Measurements from ENCODE around the gene PAN3. TPM values are rescaled to one million over a fixed set of nuclear protein-coding genes. Genes with fewer than 3 reads are reported as not detected.
A peak's percentile ranks its signal among the peaks of the same experiment; 100 is the strongest.

PAN3 gene
- total RNA-seq, 1 donor from 2014 or later: 17.1 TPM

DNA sequence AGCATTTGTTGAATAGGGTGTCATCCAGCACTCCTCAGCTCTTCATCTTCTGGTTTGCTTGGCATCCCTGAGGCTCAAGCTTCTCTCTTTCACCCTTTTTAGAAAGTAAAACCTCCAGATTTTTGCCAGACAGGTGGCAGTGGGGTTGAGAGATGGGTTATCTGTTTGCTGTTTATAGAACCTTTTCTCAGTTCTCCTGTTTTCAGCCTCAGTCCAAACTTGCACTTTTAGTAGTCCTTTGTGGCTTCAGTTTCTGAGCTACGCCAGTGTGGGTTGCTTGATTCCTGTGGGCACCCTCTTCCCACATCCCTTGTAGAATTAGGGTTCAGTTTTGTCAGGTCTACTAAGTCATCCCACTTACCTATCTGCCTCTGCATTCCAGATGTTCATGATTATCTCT lies 147.9 kb downstream of the PAN3 start:
- DNase-seq (ENCODE audit: low read depth in 2 of 2): no peak

DNA sequence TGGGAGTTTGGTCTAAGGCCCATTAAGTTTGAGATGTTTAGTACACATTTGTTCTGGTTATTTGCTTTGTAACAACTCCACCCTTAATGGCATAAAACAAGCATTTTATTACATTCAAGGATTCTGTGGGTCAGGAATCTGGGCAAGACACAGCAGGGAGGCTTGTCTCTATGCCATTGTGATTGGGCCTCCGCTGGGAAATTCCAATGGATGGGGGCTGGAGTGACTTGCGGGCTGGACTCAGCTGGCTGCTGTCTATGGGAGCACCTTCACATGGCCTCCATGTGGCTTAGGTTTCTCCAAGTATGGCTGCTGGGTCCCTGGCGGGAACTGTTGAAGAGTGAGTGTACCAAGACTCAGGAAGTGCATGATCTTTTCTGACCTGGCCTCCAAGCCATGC lies 159.0 kb downstream of the PAN3 start:
- DNase-seq (ENCODE audit: low read depth in 2 of 2): no peak

DNA sequence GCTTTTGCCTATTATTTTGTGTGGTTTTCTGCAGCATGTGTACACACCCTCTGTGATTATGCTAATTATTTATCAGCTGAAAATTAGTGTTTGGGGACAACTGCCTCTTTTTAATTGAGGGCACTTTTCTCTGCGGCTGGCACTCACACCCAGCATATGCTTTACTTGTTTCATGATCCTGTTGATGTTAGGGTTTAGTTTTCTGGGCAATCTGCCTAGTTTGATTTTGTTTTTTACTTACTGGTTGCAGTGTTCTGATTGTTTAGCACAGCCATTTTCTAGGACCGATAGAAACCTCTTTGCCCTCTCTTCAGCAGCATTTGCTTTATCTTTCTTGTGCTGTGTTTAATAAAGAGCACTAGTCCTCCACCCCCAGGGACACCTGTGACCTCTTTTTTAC lies 161.6 kb downstream of the PAN3 start:
- no peak for DNase-seq (ENCODE audit: low read depth in 2 of 2)

DNA sequence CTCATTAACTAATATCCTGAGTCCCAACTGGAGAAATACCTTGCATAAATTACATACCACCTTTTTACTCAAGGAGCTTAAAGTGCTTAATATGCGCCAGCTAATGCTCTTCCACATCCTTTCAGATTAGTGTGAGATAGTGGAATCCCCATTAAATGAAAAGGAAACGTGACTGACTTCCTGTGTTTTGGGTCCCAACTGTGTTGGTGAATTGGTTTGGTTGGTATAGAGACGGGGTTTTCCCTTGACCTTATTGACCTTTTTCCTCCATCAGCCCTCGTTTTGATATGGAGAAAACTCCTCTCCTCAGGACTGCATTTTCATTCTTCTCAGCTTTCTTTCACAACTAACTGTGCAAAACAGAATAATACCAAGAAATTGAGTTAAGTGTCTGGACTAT lies 163.5 kb downstream of the PAN3 start:
- DNase-seq (ENCODE audit: low read depth in 2 of 2): peak; percentile 42 to 68

DNA sequence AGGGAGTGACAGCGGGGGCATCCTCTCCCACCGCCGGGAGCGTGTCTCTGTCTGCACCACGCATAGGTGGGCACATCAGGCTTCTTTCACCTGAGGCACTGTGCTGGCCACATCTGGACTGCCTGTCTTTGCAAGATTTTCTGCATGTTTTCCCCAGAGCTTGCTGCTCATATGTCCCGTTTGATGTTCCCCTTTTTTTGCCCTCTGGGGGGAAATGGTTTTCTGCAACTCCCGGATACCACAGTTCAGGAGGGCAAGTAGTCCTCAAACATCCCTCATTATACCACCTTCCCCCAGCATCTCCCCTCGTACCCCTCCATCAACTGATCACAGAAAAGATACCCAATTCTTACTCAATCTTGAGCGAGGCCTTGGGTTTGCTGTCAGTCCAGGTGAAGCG lies 168.0 kb downstream of the PAN3 start:
- DNase-seq (ENCODE audit: low read depth in 2 of 2): no peak

DNA sequence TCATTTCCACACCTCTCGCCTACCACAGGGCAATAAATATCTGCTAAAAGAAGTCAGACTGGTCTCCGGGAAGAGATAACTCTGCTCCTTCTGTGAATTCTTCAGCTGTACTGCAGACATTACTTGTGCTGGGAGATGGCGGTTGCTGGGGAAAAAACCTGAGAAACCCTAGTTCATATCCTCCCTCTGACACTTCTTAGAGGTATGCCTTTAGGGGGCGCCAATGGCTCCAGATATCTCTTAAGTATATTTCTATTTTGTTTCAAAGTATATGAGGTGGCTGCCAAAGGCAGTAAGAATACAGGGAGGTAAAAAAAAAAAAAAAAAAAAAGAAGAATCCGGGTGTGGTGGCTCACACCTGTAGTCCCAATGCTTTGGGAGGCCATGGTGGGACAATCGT lies 175.2 kb downstream of the PAN3 start:
- peak in 1 of 2 donors; percentile 72 for DNase-seq (ENCODE audit: low read depth in 2 of 2)

DNA sequence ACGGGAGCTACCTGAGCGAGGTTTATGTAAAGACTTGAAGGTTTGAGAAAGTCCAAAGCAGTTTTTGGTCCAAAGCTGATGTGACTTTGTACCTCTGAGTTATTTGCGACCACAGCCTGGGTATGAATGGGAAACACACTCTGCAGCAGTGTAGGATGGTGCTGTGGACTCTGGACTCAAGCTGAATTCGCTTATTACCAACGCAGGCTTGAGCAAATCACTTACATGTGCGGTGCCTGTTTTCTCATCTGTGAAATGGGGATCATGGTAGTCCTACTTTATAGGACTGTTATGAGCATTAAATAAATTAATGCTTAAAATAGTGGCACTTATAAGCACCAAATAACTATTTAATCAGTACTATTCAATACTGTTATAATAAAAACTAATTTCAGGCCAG lies 176.5 kb downstream of the PAN3 start:
- DNase-seq (ENCODE audit: low read depth in 2 of 2): no peak

DNA sequence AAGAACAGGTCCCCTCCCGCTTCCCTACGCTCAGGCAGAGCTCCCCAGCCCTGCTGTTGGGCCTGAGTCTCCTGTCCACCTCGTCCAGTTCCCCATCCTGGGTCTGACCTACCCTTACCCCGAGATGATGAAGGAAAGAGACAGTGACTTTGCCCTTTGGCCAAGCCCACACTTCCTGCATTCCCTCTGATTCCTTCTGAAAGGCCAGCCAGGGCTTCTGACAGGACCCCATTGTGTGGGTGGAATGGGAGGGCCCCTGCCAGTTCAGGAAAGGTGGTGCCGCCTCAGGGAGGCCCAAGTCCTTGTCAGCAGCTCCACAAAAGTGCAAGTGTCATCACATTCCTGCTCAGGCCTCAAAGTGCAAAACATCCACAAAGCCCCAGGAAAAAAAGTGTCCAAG lies 177.8 kb downstream of the PAN3 start:
- DNase-seq (ENCODE audit: low read depth in 2 of 2): no peak

DNA sequence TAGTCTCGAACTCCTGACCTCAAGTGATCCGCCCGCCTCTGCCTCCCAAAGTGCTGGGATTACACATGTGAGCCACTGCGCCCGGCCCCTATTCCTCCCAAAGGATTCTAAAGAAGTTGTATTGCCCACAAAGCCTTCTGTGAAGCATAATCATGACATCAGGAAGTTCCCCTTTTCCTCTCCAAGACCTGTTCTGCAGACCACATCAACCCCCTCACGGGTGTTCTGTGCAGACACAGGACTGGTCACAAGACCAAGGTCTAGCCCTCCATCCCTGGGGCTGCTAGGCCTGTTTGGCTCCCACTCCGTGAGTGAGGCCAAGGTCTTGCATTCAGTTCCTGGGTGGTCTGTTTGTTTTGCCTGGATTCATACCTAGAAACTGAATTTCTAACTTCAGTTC lies 178.5 kb downstream of the PAN3 start:
- no peak for DNase-seq (ENCODE audit: low read depth in 2 of 2)

DNA sequence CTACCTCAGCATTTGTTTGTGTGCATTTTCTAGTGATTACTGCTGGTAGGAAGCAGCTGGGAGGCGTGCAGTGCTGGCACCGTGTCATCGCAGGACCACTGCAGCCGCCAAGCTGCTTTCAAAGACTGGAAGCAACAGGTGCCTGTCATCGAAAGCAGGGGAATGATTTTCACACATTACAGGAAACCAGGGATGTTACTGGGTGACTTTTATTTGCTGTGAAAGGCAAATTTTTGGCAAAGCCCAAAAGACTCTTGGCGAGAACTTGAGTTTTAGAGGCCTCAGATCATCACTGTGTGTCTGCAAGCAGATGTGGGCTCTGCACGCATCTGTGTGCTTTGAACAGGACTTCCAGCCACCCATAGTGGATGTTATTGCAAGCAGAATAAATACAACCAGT lies 180.2 kb downstream of the PAN3 start:
- no peak for DNase-seq (ENCODE audit: low read depth in 2 of 2)

DNA sequence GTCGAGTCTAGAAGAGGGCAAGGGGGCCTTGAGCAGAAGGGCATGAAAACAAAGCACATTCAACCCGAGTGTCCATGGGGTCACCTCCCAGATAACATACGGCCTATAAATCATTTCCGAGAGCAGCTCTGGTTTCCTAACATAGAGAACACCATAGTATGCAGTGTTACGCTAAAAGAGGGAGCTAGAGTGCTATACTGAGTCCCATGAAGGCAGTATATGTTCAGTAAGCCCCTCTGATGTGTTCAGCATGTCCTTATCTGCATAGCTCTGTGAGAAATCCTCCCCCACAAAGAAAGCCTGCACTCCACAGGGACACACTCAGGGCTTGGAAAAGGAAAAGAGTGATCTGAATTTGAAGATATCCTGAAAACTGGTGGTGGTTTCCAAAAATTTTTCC lies 181.2 kb downstream of the PAN3 start:
- no peak for DNase-seq (ENCODE audit: low read depth in 2 of 2)

DNA sequence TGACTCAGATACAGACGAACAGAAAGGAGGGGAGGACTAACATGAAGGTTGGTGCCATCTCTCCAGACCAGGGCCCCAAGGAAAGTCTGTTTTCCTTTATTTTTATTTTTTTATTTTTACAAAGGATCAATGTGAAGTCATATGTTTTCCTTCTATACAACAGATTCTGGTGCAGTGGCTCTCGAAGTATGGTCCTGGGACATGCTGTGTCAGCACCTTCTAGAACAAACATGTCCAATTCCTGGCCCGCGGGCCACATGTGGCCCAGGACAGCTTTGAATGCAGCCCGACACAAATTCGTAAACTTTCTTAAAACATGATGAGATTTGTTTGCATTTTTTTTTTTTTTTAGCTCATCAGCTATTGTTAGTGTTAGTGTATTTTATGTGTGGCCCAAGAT lies 181.9 kb downstream of the PAN3 start:
- no peak for DNase-seq (ENCODE audit: low read depth in 2 of 2)

DNA sequence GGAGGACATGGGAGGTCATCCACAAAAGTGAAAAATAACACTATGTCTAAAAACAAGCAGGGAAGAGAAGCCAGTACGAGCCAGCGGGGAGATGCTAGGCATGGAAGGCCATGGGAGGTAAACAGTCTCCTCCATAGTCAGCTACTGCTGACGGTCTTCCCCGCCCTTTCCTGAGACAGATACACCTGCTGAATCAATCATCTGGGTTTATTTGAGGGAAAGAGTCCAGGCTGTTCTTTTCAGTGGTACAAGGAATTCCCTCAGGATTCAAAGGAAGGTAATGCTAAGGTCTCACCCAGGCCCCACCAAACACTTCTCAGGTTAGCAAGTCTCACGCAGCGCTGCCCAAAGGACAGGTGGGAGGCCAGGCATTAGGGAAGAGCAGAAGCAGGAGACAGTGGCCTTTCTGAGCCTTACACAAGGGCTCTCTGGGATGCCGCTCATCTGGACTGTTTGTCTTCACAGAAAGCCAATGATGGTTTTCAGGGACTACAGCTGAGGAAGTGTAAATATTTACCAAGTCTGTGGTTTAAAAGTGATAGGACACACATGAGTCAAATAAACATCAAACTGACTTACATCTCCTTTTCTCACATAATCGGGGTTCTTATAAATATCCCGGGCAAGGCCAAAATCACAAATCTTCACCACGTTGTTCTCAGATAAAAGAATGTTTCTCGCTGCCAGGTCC lies 182.7 kb downstream of the PAN3 start:
- no peak for DNase-seq (ENCODE audit: low read depth in 2 of 2)

DNA sequence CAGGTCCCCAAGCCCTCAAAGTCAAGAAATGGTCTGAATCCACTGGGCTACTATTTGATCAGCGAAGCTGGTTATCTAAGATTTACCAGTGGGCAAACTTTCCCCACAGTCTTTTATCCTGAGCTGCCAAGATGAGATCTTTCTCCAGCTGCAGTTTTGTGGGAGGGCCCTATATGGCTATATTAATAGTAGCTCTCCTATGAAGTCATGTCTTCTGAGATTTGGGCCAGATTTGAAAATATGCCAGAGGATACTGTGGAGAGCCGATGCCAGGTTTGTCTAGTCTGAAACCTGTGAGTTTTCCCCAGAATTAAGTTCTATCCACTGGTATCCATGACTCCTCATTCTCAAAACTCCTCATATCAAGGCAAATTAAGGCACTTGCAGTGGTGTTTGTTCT lies 183.4 kb downstream of the PAN3 start:
- DNase-seq (ENCODE audit: low read depth in 2 of 2): no peak

DNA sequence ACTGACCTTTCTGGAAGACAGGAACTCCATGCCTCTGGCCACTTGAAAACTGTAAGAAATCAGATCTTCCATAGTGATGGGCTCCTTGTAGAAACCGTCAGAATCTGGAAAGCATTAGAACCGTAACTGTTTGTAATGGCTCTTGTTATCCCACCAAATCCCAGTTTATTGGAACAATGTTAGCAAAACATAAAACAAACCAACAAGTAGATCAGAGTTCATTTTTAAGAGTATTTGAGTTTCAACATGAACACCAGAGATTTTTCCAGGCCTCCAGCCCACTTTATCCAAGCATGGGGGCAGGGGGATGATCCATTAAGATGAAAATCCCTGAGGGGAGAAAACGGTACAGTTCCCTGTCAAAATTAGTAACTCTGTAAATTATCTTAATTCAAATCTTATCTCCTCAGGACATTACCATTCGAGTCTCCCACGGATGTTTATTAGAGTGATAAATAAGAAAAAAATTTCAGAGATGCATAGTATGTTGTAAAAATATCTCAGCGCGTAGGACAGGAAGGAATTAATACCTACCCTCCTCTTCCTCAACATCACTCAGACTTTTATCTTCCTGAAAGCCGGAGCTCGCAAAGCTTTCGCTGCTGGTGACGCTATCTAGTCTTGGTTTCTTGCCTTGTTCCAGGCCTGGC lies 184.0 kb downstream of the PAN3 start:
- DNase-seq (ENCODE audit: low read depth in 2 of 2): peak in 1 of 2 donors; percentile 47

DNA sequence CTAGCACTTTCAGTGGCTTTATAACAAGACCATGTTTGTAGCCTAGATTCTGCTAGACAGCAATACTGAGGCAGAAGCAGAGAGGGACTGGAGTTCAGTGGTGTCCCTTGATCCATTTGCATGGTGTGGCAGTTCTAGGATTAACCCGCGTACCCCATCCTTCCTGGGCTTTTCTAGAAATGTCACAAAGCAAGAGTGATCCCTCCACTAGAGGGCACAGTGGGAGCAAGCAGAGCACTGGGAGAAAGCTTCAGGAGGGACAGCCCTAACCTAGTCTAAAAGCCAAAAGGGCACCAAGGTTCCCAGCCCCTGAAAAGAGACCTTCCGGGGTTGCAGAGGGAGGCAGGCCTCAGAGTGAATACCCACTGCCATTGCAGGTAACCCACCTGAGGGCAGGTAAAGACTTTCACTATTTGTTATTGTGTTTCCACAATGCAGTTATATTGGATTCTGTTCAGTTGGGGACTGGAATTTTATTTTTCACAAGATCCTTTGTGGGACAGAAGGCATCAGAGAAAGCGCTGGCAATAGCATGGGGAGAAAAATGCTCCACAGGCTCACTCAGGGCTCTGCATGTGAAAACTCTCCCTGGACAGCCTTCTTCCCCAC lies 185.9 kb downstream of the PAN3 start:
- DNase-seq (ENCODE audit: low read depth in 2 of 2): peak; percentile 58 to 81

DNA sequence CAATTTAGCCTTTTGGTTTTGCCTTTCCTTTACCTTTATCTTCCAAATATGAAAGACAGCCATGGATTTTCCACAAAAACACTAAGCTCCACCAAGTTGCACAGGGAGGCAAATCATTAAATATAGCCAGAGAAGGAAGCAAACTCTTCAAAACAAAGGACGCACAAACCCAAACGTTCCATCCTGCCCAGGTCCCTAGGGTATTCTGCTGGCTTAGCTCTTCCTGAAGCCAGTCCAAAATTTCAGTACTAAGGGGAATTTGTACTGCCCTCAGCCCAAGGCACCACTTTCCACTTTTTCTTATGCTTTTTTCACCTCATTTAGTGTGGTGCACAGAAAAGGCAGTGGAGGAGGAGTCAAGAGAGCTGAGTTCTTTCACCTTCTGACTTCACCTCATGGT lies 186.7 kb downstream of the PAN3 start:
- DNase-seq (ENCODE audit: low read depth in 2 of 2): no peak

DNA sequence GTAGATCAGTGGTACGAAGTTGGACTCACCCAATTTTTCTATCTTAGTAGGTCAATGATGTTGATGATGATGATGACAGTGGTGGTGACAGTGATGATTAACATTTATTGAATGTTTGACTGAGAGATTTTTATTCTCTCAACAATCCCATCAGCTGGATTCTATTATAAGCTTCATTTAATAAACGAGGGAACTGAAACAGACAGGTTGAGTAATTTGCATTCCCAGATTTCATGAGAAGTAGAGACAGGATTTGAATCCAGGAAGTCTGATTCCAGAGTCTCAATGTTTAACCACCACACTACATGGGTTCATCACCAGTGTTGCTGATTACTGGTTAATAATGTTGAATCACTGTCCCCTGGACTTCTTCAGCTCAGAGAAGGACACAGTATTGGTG lies 187.7 kb downstream of the PAN3 start:
- no peak for DNase-seq (ENCODE audit: low read depth in 2 of 2)

DNA sequence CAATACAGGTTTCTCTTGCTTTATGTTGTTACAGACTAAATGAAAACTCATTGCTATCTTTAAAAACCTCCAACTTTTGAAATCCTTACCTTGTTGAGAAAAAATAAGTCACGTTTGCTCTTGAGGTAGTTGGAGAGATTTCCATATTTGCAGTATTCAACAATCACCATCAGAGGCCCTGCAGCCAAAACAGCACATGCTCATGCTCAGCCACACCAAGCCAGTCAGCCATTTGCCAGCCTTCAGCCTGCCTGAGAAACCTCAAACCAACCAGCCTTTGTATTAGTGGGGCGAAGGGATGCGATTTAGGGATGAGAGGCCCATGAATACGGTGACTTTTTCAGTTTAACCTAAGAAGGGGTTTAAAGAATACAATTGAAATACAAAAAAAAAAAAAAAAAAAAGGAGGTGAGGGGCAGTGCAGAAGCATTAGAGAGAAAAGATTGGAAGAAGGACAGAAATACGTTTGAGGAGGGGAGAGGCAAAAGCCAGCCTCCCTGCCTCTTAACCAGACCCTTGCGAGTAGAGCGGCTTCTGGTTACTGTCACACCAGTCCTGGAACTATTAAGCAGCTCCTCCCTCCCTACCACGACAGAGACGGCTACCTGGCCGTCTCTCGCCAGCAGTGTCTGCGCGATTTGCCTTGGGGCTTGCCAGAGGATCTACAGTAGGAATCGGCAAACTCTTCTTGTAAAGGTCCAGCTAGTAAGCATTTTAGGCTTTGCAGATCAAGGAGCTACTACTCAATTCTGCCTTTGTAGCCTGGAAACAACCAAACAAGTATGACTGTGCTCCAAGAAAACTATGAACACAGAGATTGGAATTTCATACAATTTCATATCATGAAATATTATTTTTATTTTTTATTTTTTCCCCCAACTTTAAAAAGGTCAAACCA lies 189.3 kb downstream of the PAN3 start:
- no peak for DNase-seq (ENCODE audit: low read depth in 2 of 2)

DNA sequence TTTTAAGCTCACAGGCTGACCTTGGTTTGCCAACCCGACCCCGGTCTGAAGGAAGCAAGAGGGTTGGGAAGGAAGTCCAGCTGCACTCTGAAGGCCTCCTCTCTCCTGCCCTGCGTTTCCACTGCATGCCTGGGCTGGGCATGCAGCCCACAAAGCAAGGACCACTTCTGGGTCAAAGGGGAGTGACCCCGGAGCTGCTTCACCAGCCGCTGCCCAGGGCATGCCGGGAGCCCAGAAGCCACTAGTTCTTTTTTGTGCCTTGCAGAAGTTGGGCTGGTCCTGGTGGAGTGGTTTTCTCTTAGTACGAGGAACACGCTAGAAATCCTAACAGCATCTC lies 189.9 kb downstream of the PAN3 start:
- no peak for DNase-seq (ENCODE audit: low read depth in 2 of 2)

DNA sequence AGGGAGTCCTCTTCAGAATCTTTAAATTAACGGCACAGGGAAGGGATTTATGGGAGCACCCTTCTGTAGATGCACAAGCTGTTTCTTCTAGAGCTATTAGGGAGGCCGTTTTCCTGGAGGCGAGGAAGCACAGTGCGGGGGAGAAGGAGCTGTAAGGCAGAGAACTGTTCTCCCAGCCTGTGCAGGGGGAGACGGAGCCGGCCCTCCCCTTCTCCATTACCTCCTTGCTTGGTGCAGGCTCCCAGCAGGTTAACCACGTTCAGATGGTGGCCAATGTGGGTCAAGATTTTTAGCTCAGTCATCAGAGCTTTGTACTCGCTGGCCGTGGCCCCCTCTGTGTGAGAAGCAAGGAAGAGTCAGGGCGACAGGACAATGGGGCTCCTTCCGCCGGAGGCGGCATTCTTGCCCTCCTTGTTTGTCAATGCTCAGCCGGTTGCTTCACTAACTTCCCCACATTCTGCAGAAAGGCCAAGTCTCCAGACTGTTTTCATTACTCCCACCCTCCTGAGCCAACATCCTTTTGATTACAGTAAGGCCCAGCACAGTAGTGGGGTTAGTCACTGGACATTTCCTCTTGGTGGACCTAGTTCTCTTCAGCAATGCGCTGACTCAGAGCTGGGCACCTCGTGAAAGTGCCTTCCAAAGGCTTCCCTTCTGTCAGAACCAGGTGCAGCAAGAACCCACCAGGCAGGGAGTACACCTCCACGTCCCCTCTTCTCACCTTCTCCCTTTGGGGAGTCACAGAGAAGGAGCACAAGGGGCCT lies 191.2 kb downstream of the PAN3 start:
- DNase-seq (ENCODE audit: low read depth in 2 of 2): peak in 1 of 2 donors; percentile 98
